Embryonic facial prominence (tissue), 1 donor: Measurements from ENCODE around the gene HMG20A.

ENCODE experiments used
- DNase-seq: peaks from one replicate; pipeline ENCODE4 v3.0.0-alpha.2; 2016; ENCODE audit errors: extremely low spot score

HMG20A gene

DNA sequence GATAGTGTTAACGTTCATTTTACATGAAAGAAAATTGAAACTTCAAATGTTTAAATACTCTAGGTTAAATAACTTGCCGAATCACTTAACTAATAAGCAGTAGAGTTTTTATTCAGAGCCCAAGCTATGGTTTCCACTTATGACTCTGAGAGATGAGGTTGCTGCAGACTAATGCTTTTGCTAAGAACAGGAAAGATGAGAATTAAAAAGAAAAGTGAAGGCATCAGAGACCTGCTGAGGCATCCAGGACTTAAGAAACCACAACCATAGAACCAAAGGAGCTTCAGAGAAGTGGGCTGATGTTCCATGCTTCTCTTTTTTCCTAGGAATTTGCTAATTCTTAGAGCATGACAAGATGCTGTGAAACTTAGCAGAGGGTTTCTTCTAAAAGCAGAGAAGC is 9.5 kb downstream of the HMG20A start:
- no peak for DNase-seq

DNA sequence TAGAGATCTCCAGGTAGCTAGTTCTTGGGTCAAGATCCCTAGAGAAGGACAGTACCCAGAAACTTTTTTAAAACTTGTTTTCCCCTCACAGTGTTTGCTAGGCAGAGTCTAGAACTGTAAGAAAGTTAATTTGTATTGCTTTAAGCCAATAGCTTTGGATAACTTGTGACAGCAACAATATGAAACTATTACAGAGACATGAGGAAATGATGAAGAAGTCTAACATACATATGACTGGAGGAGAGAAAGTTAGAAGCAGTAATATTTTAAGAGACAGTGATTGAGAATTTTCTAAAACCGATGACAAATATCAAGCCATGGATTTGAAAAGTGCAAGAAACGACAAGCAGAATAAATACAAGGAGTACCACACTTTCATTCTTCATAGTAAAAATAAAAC is 10.0 kb downstream of the HMG20A start:
- no peak for DNase-seq

DNA sequence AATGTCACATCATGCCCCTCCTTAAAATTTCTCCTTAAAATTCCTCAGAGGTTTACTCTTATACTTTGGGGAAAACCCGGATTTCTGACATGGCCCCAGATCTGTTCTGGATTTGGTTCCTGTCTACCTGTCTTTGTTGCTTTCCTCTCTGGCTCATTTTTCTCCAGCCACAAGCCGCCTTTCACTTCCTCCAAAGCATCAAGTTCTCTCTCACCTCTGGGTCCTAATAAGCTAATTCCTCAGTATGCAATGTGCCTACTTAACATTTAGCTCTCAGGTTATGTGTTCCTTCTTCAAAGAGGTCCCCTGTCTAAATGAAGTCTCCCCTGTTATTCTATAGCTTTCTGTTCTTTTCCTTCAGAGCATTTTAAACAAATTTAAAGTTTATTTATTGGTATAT is 16.1 kb downstream of the HMG20A start:
- no peak for DNase-seq

DNA sequence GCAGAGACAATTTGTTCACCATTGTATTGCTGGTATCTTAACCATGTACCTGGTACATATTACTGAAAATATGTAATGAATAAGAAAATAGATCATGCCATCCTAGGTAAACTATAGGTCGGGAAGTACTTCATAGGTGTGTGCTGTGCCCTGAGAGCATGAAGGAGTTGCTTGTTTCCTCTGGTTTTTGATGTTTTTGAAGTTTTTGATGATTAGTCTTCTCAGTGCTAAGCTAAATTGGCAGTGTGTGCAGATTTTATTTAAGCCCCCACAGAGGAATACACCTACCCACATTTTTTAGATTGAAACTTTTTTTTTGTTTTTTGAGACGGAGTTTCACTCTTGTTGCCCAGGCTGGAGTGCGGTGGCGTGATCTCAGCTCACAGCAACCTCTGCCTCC is 16.6 kb downstream of the HMG20A start:
- DNase-seq, result no peak

DNA sequence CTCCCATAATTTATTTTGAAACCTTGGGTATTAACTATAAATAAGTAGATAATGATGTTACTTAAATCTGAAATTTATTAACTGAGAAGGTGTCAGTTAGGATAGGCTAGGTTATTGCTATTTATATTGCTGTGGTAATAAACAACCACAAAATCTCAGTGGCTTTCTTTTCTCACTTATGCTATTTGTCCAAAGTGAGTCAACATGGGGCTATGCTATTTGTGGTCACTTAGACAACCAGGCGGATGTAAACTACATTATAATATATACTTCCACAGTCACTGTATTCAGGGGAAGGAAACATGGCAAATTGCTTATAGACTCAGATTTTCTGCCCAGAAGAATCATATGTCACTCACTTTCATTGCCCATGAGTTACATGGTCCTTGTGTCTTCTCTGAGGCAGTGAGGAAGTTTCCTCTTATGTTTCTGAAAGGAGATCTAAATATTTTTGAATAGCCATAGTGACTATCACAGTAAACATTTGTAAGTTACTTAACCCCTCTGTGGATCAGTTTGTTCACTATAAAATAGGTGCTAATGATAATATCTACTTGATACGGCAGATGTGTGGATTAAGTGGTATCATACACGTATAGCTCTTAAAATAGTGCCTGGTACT is 19.8 kb downstream of the HMG20A start:
- DNase-seq, result no peak

DNA sequence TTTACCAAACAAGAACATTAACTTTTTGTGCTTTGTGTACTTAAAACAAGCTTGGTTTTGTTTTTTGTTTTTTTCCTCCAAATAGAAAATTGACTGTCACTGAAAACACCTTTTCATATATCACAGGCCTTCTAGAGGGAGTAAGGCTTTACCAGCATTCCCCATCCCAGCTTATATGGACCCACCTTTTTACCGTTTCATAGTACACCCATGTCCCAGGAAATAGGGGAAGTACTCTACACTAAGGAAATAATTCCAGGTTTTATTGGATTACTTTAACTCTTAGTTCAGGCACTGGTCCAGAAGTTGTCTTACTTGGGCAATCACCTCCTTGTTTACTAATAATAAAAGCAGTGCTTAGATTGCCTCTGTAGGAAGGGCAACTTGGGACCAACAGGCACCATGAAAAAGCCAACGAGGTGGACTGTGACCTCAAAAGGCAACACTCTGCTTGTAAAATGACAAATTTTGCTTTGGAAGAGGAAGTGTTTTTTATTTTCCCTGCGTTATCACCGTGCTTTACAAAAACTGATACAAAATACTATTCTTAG is 26.2 kb downstream of the HMG20A start:
- DNase-seq, result no peak

DNA sequence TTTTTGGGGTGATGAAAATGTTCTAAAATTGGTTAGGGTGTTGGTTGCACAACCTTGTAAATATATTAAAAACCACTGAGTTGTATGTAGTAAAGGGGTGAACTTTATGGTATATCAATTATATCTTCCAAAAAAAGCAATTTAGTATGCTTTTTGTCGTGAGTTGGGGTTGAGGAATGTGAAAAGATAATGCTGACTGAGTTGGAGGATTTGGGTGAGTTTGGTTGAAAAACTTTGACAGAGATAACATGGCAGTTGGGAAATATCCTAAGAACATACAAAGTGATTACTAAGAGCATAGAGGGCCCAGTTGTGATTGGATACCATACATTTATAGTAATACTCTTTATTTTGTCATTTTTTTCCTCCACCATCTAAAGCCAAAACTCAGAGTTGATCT is 33.6 kb downstream of the HMG20A start:
- DNase-seq, result no peak

DNA sequence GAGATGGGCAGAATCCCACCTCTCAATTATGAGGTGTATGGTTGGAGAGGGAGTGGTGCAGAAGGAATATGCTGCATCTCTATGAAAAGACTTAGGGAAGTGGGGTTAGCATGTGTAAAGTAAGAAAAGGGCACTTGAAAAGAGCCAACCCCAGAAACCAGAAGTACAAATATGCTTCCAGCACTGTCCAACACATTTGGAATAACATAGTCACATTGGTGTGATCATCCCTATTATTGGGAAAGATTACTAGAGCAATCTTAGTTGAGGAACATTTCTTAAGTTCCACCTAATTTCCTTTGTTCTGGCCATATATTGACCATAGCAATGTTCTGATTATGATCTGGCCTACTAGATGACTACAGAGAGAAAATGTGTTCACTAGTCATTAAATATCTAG is 34.3 kb downstream of the HMG20A start:
- no peak for DNase-seq

DNA sequence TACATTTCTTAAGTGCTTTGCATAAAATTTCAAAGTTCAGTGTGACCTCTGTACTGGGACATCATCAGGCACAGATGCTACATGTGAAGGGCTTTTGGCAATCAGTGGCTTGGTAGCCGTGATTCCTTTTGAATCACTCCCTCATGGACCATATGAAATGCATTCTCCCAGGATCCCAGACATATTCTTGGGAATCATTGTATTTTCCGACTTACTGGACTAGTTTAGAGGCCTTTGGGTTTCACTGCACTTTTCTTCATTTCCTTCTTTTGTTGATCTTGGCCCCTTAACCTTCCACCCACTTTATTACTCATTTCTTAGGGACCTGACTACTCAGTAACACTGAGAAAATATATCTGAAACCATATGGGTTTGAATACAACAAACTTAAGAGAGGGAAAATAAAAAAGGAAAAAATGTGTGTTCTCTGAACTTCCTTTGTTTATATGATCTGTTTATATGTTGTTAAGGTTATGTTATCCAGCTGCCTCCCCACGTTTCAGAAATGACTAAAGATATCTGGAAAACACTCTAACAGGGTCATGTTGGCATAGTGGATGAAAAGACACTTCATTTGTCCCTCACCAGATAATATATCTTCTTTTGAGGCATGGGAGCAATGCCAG is 35.1 kb downstream of the HMG20A start:
- DNase-seq, result no peak

DNA sequence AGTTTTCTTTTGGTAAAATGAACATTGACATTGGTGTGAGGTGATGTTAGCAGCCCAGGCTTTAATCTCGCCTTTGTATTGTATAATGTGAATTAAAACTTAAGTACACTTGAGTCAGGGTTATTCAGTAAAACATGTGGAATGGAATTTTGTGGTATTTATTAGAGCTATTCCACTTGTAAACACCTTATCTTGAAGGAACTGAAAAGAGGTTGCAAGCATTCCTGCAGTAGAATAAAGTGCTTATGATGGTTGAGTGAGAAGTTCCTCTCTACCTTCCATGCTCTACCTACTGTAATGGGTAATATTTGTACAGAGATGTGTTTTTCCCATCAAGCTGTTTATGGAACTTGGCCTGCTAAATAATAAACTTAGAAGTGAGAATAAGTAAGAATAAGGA is 36.1 kb downstream of the HMG20A start:
- DNase-seq, result no peak

DNA sequence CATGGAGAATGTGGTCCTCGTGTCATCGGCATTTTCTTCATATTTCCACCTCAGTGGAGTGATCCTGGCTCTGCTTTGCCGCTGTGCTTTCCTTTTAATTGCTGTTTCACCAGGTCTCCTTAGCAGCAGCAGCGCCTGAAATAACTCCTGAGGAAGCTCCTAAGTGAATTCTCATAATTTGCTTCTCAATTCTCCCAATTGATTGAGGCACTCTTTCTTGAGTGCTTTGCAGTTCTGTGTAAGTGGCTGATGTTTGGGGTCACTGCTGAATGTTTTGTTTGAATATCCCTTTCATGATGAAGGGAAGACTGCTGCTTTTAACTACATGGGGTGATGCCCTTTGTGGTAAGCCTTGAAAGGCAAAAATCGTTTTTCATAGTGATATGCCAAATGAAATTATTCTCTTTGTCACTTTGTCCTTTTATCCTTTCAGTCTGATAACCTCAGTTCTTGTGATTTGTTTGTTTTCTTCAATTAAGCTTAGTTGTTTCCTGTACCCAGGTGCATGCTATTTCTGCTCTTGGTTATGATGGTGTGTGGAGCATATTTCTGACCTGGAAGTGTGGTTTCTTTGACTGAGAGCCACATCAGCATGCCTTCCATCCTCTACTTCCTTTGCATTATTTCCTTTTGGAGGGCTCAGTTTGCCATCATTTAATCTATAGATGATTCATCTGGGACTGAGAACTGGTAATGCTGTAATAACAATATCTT is 36.7 kb downstream of the HMG20A start:
- DNase-seq, result no peak

DNA sequence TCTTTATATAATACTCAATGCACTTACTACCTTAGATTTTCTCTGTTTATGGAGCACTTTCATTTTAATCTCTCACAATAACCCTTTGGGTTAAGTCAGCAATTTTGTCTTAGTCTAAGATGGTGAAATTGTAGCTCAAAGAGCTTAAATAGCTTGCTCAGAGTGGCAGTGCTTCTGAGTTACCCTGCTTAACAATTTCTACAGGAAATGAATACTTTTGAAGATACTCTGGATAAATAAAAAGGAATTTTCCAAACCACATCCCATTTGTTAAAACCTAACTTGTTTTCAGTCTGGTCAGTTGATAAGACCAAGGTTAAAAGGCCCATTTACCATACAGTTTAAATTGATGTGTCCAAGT is 37.2 kb downstream of the HMG20A start:
- DNase-seq, result no peak

DNA sequence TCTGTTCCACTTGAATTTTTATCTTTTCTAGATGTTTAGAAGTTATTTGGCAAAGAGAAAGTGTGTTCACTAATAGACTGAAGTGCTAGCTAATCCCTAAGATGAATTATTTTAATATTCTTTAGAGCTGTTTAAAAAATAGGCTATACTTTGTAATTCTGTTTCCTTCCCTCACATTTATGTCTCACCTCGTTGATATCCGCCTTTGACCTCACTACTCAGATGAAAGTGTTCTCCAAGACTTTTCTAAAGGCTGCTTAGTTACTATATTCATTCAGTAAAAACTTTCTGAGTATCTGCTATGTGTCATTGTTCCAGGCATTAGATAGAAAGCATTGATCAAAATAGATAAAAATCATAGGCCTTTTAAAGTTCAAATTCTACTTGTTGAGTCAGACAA is 38.3 kb downstream of the HMG20A start:
- no peak for DNase-seq

DNA sequence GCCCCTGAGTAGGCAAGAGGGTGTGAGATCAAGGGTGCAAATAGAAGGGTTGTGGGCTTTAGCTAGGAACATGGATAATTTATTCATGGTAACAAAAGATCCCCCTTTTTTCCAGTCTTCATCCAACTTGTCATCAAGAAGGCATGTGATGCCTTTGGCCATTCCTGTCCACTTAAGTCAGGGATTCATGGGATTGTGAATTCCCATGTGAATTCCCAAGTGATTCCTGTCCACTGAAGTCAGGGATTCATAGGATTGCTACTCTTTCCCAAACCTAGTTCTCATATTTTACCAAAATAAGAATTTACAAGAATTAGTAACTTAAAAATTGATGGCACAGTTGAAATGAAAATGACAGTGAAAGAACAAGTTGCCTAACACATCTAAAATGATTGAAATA is 40.8 kb downstream of the HMG20A start:
- DNase-seq, result no peak

DNA sequence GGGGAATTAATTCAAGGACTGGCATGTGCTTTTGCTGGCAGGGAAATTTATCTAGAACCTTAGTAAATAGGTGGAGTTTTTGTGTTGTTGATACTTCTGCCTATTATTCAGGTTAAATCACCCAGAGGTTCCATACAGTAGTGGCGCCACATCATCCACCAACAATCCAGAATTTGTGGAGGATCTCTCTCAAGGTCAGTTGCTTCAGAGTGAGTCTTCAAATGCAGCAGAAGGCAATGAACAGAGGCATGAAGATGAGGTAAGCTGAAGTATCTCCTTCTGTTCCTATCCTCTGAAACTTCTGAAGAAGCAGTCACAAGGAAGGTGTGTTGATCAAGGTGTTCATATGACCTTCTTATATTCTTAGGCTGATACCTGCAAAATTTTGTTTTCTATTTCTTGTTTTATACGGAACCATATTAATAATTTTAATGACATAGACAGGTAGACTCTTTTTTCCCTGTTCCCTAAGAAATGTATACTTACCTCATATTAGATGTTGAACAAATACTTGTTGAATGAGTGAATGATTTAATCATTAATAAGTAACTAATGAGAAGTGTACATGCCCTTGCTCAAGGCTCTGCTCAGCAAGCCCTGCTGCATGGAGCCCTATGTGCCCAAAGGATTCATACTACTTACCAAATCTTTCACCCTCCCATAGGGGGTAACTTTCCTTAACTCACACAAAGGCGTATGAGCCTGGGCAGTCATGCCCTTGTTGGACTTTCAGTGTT is 43.6 kb downstream of the HMG20A start:
- no peak for DNase-seq

DNA sequence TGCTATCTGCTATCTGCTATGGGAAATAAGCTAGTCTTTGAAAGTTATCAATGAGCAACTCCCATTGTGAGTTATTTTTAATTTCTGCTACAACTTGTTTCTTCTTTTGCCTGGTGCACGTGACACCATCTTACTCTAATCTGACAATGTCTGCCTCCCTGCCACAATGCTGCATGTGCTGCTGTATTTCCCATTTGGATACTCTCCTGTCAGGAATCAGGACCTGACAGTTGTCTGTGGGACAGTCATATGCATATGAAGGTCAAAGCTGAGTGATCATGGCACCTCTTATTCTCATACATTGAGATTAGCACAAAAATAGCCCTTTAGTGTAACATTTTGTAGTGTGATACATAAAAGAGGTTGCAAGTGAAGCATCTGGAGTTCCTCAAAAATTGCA is 45.8 kb downstream of the HMG20A start:
- DNase-seq, result no peak

DNA sequence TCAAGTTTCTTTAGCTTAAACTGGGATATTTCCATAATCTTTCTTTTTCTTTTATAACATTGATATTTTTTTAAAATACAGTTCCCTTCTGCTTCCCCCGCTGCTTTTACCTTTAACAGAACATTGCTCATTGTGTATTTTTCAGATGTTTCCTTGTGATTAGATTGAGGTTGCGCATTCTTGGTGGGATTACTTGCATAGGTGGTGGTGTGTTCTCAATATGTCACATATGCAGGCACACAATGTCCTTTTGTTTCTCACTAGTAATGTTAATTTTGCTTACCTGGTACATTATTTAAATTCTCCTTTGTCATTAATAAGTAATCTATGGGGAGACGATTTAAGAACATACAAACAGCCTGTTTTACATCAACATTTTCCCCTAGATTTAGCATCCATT is 48.2 kb downstream of the HMG20A start:
- no peak for DNase-seq

DNA sequence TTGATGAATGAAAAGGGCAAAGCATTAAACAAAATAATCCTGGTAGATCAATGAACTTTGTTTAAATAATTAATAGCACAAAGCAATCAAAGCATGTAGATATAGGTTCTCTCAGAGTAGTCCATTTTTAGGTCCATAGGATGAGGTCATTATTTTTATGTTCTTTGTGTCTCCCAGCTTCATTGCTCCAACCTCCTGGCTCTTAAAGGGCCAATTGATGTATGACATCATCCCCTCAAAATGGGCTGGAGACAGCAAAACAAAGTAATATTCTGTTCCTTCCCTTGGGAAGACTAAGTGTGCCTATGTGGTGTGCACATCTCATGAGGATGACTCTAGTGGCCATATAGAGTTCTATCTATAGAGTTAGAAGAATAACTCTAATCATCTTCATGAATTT is 49.5 kb downstream of the HMG20A start:
- no peak for DNase-seq

DNA sequence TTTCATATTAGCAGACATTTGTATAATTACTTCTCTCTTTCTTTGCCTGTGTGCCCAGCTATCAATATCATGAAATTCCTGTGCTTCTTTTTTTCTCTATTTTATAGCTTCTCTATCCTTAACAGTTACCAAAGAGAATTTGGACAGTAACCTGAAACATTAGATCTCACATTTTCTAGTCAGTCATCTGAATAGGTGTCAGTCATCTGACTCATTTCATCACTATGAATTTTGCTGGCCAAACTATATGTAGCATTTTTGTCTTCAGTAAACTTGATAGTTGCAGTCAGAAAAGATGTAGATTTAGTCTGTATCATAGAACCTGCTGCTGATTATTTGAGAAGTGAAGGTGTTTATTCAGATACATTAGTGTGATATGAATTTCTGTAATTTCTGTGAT is 52.6 kb downstream of the HMG20A start:
- DNase-seq, result no peak

DNA sequence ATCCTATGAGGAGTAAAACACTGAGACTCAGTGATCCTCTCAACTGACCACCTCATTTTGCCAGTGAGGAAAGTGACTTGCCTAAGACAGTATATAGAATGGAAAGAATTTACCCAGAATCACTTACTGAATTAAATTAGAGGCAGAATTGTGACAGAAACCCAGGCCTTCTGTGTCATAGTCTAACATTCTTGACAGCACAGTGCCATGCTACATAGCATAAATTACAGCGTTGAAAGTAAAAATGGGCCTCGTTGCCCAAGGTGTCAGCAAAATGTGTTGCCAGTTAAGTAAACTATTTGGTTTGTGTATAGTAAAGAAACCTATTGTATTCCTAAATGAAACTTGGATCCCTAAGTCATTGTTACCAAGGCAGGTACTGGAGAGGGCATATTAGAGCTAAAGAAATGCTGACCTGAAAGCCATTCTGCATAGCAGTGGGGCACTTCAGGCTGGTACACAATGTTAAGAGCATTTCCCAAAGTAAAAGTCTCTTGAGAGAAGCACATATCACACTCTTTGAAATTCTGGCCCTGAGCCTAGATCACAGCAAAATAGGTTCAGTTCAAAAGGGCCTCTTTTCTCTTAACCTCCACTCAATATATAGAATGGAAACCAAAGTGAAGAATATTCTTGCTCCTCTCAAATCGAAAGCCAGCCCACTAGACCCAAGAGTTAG is 53.8 kb downstream of the HMG20A start:
- no peak for DNase-seq

DNA sequence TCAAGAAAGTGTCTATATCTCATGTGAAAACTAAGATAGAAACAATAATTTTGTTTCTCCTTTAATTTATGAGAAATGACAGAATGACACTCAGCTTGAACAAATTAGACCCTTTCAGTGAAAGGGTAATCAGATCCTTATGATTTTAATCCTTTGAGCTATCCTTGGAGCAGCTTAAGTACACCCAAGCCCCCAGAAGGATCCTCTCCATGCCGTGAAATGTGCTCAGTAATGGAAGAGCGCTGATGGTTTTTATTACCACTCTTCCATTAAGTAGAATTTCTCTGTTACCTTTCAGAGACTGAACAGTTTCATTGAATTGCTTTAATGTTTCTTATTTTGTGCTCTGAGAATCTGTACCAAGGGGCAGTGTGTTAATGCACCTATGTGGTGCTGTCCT is 54.3 kb downstream of the HMG20A start:
- no peak for DNase-seq

DNA sequence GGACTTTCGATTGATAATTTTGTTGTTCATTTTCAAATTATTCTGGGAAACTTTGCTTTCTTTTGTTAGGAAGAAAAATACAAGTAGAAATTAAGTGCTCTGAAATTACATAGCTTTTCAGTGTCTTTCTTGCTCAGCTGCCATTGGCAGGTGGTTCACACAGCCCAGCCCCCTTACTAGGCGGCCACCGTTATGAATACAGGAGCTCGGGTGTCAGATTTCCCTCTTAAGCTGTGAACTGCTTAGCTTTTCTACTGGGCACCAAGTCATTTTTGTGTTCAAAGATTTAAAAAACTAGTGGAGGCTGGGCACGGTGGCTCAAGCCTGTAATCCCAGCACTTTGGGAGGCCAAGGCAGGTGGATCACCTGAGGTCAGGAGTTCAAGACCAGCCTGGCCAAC is 55.2 kb downstream of the HMG20A start:
- no peak for DNase-seq
